HG03354 (cell line): Measurements from ENCODE around the gene PDZK1IP1.
"Not testable (repeated sequence)": the region's sequence is repeated elsewhere in the genome, so short reads cannot be mapped to it uniquely, and the experiment has no call there.

ENCODE experiments used
- ATAC-seq: cut with Tn5 transposase; IDR thresholded peaks from one replicate; pipeline ENCODE4 v1.9.1; 2021; ENCODE audit warnings: mild to moderate bottlenecking; ENCODE audit not compliant: unreplicated experiment, poor library complexity, severe bottlenecking

Gene PDZK1IP1

DNA sequence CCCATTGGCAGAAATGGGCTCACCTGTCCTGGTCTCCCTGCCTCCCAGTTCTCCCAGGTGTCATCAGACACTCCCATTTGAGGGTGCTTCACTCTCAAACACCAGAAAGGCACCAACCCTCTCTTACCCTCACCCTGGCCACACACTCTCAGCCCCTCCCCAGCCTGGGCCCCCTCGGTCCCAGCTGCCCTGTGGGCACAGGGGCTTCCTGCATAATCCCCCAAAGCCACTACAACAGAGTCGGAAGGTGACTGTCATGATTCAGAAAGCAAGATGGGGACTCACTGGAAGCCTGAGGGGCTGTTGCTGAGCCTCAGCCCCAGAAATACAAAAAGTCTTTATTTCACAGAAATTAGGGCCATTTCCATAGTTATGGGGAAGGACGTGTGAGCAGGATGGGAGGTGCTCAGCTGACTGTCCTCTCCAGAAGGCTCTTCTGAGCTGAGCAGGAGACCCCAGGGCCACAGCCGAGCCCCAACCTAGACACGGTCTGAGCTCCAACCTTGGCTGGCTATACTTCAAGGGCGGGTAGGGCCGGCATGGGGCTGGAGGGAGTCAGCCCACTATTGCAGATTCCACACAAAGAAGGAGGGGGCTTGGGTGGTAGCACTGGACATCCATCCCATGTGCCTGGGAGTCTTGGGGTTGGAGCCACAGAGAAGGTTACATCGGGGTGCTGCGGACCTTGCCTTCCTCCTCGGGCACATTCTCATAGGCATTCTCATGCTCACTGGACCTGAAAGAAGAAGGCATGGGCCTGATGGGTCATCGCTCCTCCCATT, 6.3 kb downstream of the PDZK1IP1 start:
- ATAC-seq, result no peak

DNA sequence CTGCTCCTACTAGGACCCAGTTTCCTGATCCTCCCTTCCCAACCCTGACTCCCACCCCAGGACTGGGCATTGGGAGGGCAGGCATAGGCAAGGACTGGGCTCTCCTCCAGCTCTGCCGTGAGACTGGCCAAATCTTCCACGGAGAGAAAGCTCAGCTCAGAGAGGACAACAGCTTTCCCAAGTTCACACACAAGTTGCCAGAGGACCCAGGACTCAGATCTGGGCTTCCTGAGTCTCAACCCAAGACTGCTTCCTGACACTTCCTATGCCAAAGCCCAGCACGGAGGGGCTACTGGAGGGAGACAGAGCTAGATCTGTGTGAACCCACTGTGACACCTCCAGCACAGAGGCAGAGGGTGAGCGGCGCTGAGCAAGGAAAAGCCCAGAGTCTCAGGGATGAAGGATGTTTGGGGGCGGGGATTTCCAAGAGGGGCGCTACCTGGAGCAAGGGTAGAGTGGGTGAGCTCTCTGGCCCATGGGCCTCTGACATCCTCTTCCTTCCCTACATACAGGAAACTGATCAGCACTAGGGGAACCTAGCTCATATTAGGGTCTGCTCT, 7.1 kb downstream of the PDZK1IP1 start:
- no peak for ATAC-seq

DNA sequence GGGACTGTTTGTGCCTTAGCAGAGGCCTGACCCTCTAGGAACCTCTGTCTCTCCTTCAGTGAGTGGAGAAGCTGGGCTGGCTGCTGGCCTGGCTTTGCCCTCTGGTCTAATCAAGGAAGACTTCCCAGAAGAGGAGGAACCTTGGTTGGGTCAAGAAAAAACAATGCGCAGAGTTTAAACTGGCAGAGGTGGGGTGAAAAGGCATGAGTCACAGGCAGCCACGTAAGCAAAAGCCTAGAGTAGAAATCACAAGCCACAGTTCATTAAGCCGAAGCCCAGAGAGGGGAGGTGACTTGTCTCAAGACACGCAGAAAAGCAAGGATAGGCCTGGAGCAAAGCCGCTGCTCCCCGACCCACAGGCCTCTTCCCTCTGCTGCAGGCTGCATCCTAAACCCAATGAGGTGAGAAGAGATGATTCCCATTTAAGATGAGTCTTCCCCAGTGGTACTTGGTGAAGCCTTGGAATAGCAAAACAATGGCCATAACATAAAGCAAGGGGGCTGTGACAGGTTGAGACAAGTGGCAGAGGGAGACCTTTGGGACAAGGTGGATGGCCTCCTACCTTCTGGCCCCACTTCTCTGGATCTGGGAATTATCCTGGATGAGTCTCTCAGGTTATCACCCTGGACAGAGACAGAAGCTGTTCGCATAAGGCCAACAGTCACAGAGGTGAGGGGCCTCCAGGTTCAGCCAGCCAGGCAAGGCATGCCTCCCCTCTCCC, 7.7 kb downstream of the PDZK1IP1 start:
- no peak for ATAC-seq

DNA sequence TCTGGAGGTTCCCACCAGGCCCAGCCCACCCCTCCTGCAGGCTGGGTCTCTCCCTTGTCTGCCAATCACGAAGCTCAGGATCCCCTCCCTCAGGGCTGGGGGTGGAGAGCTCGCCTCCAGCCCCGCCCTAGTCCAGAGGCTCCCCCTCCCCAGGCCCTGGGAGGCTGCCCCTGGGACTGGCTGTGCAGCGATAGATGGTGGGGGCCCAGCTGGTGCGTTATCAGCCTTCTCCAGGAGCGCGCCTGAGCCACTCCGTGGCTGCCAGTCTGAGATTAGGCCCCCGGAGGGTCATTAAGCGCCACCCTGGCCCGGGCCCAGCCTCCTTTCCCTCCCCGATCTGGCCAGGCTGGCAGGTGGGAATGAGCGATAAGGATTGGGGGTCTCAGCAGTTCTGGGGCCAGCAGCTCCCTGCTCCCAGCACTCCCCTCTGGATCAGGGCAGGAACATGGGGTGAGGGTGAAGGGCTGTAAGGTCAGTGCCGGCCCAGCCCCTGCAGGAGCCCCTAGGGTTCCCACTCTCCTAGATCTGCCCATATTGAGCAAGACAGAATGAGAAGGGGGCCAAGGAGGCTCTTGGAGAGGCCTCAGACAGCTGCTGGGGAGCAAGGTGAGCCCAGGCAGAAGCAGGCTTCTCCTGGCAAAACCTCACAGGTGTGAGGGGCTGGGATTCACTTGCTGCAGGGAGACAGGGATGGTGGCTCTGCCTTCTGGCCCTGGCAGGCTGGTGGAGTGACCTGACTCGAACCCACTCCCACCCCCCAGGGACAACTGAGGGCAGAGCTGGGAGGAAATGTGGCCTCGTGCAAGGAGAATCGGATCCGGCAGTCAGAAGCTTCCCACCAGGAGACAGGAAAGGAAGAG, 8.5 kb downstream of the PDZK1IP1 start:
- ATAC-seq, result no peak

DNA sequence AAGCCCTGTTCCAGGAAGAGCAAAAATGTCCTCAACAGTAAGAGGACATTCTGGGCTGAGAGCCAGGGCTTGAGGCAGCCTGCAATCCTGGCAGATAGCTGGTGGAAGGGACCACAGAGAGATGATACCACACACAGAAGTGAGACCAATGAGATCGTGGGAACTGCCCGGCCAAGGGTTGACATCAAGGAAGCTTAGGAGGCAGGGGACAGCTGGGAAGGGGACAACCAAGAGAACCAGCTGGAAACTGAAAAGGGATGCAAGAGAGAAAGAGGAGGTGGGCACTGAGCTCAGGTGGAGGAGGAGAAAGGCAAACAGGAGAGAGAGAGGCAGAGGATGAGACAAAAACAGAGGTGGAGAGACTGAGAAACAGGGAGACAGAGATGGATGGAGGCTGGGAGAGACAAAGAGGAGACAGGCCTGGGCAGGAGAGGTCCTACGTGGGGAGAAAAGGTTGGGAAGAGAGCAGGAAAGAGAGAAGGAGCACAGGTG, 9.2 kb downstream of the PDZK1IP1 start:
- no peak for ATAC-seq

DNA sequence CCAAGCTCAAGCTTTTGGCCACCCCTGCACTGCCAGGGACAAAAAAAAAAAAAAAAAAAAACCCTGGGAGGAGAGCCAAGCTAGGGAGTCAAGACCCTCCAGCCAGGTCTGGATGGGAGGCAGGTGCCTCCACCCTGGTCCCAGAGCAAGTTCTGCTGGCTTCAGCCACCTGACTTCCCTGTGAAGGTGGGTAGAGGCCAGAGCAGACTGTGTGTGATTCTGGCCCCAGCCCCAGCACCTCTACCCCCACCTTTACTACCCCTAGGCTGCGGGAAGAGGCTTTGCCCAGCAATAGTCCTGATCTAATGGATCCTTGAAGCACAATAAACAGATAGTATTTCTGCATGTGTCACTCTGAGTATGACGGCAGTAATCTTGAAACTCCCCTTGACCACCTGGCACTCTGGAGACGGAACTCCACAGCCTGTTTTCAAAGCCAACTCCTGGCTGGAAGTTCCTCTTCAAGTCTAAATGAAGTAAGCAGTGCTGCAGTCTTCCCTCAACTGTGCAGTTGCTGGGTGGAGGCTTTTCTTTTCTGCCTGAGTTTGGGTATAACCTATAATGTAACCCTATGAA, 9.8 kb downstream of the PDZK1IP1 start:
- no peak for ATAC-seq

DNA sequence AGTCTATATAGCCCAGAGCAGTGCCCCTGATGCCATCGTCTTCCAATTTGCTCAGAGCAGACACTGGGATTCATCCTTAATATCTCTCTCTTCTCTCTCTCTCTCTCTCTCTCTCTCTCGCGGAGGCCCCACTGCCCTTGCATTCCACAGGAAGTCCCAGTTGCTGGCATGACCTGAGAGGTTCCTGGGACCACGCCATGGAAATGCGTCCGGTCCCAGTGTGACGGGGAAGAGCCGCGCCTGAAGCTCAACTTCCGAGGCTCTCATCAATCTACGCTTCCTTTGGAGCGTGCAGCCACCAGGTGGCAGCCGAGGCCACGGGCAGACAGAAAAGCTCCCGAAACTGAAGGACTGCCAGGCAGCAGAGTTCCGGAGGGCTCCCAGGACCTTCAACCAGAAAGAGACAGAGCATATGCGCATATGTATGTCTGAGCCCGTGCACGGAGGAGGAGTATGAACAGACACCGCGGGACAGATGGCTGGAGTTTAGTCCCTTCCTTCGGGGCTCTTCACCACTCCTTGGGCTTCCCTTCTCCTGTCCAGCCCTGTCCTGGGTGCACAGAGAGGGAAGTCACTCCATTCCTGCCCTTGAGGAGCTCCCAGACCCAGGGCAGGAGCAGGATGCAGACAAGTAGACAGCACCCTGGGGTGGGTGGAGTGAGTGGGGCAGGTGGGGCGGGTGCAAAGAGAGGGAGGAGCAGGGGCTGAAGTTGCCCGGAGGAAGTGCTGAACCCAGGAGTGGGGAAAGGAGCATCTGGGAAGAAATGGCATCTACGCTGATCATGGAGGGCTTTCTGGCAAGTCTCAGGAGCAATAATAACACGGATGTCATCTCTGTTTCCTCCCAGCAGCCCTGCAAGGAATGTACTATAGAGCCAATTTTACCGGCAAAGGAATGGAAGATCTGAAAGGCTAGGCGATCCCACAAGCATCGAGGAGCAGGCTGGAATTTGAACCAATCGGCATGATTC, 10.5 kb downstream of the PDZK1IP1 start:
- ATAC-seq, result peak; percentile 83

DNA sequence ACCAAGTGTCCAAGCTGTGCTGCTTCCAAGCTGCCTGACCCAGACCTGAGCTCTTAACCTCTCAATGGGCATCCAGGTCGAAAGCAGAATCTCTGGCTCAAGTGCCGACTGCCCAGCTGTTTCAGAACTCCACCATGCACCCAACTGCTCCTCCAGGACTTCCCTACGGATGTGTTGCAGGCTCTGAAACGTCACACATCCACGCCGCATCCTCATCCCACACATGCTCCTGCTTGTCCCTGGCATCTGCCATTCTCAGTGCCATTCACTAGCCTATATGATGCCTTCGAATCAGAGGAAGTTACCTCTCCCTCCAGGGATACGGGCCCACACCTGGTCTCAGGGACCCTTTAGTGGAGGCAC, 11.2 kb downstream of the PDZK1IP1 start:
- ATAC-seq, result no peak

DNA sequence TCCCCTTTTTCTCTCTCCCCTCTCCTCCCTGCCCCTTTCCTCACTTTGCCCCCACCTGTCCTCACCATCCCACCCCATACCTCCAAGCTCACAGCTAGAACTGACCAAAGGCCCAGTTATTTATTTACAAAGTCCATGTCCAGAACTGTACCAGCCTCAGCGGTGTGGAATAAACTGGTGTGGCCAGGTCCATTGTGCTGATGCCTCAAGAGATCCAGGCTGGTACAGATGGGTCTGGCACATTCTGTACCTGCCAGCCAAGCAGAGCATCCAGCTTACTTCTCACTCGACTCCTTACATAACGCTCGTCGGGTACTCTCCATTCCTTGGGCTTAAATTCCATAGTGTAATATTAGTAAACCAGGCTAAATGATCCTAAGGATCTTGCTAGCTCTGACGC, 11.8 kb downstream of the PDZK1IP1 start:
- no peak for ATAC-seq

DNA sequence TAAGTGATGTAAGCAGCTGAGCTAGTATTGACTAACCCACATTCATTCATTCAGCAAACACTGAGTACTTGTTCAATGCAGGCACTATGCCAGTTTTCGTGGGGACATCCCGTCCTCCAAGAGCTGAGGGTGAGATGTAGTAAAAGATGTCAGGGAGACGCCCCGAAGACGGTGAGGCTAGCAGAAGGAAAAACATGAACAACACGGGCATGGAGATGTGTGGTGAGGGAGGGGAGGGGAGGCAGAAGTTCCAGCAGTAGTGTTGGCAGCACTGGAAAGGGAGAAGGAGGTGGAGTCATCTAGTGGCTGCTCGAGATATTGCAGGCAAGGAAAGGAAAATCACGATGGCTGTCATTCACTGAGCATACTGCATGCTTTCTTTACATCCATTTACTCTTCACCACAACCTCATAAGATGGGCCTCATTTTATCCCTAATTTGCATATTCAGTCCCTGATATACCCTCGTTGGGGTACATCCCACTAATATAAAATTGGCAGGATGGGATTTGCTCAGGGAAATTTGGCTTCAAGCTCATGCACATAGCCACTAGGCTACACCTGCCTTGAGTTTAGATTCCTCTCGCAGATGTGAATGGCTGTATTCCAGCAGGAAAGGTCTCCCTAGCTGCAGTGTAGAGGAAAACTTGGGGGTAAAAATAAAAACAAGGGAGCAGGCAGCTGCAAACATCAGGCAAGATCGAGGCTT, 14.5 kb downstream of the PDZK1IP1 start:
- ATAC-seq, result peak; percentile 66

DNA sequence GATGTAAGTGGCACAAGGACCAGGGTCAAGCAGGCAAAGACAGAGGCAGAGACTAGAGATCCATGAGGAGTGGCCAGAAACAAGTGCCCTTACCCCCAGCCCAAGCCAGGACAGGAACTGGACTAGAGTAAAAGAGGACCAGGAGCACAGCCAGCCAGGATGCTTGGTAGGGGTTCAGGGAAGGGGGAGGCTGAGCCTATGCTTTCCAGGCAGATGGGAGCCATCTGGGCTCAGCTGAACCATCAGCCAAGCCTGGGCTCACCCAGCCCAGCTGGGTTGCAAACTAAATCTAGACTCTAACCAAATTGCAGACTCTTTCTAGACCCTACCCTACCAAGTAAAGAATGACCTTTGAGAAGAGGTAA, 15.2 kb downstream of the PDZK1IP1 start:
- ATAC-seq, result no peak

DNA sequence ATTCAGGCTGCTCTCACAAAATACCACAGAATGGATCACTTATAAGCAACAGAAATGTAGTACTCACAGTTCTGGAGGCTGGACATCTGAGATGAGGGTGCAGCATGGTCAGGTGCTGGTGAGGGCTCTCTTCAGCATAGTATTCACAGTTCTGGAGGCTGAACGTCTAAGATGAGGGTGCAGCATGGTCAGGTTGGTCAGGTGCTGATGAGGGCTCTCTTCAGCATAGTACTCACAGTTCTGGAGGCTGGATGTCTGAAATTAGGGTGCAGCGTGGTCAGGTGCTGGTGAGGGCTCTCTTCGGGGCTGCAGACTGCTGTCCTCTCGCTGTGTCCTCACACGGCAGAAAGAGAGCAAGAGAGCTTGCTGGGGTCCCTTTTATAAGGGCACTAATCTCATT, 17.1 kb downstream of the PDZK1IP1 start:
- ATAC-seq, result no peak

DNA sequence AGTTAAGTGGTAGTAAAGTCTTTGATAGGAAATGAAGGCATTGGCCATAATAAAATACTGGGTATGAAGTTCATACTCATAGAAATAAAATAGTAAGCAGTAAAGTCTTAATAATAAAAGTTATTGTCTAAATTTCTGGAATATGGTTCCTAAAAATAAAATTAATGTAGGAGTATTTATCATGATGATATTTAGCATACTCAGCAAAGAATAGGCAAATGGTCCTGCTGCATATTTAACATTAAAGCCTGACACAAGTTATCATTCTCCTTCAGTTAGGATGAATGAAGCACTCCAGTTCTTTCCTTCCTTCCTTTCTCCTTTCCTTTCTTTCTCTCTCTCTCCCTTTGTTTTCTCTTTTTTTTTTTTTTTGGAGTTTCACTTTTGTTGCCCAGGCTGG, 25.3 kb downstream of the PDZK1IP1 start:
- ATAC-seq, result no peak

DNA sequence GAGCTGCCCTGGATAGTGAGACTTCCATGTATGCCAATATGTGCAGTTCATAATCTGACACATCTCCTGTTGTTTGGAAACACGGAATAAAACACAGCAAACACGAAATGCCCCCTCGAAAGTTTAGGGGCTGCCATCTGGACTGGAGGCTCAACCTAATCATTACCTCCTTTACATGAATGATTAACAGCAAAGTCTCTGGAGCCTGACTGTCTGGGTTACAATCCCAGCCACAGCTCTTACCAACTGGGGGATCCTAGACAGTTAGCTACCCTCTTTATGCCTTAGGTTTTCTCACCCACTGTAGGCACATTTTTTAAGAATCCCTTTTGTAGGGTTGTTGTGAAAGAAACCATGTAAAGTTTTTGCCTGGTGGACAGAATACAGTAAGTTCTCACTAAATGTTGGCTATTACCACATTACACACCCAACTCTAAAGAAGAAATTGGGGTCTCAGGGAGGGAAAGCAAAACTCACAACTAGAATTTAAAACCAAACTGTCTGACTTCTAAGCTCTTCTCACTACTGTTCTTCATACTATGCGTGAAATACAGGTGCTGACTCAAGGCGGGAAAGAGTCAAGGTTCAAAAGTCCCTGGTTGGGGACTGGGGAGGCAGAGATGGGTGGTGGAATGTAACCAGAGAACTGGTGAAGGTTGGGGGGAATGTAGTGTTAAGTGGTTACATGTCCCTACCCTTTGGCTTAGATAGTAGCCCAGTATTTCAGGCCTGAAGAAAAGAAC, 28.4 kb downstream of the PDZK1IP1 start:
- ATAC-seq, result peak; percentile 68

DNA sequence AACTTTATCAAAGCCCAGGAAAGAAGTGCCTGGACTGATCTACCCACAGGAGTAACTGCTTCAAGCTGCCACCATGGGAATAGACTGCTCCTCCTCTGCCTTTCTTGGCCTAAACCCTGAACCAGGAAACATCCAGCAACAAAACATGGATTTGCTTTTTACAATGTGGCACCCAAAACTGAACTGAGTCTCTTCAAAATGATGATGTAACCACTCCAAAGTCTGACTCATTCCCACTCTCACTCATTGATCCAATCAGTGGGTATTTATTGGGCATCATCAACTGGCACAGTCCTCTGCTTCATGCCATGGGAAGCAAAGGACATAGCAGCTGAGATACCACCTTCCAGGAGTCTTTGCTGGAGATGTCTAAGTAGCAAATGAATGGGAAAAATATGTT, 29.1 kb downstream of the PDZK1IP1 start:
- ATAC-seq, result no peak

DNA sequence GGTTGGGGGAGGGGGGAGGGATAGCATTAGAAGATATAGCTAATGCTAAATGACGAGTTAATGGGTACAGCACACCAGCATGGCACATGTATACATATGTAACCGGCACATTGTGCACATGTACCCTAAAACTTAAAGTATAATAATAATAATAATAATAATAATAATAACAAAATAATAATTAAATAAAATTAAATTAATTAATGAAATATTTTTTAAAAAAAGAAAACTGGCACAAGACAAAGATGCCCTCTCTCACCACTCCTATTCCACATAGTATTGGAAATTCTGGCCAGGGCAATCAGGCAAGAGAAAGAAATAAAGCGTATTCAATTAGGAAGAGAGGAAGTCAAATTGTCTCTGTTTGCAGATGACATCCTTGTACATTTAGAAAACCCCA, 31.9 kb downstream of the PDZK1IP1 start:
- ATAC-seq, result not testable (repeated sequence)

DNA sequence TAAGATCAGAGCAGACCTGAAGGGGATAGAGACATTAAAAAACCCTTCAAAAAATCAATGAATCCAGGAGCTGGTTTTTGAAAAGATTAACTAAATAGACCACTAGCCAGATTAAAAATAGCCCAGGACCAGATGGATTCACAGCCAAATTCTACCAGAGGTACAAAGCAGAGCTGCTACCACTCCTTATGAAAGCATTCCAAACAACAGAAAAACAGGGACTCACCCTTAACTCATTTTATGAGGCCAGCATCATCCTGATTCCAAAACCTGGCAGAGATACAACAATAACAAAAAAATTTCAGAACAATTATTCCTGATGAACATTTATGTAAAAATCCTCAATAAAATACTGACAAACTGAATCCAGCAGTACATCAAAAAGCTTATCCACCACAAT, 33.4 kb downstream of the PDZK1IP1 start:
- ATAC-seq, result not testable (repeated sequence)
